GM12891 (cell line): ENCODE data around the gene GRK6.

ENCODE experiments used
- PAX5 ChIP-seq: IDR thresholded peaks from 2 replicates; pipeline ENCODE4 v1.6.1; 2011; ENCODE audit warnings: low read length, moderate library complexity, mild to moderate bottlenecking; ENCODE audit not compliant: insufficient read depth, severe bottlenecking
- POLR2A ChIP-seq: IDR thresholded peaks from 2 replicates; pipeline ENCODE4 v1.6.1; 2011; ENCODE audit warnings: low read depth, low read length, control low read depth
- POLR2AphosphoS5 ChIP-seq: IDR thresholded peaks from 2 replicates; pipeline ENCODE4 v1.6.1; 2011; ENCODE audit warnings: low read depth, low read length, control low read depth
- SPI1 ChIP-seq: IDR thresholded peaks from 2 replicates; pipeline ENCODE4 v1.6.1; 2011; ENCODE audit warnings: low read depth, low read length, control low read depth
- TAF1 ChIP-seq: IDR thresholded peaks from 2 replicates; pipeline ENCODE4 v1.6.1; 2011; ENCODE audit warnings: low read depth, low read length, control low read depth

DNA sequence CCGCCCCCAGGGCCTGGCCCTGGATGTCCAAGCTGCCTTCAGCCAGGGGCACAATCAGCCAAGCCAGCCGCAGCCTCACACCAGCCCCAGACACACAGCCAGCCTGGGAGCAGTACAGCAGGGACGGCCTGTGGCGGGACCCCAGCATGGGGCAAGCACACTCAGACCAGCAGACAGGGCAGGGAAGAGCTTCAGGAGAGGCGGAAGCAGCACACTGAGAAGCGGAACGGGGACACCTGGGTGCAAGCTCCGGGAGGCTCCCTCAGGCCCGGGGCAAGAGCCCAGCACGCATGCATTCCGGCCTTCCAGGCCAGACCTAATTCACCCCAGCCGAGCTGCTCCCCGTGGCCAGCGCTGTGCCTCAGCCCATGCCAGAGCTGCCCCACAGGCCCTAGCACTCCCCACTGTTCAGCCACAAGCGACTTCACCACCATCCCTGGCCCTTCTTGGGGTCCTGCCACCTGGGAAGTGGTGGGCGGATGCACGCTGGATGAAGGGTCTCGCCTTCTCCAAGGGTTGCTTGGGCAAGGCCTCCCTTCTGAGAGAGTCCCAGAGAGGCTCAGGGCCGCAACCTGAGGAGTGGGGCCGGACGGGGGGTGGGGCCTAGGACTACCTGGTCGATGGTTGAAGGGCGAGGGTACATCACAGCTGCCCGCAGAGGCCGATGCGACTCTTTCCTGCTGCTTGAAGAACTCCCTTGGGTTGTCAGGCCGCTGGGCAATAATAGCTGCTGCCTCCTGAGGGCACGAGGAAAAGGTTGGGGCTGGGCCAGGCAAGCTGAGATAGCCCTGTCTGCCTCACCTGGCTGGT, 33.5 kb downstream of the GRK6 start:
- TF ChIP-seq POLR2A (no peak), PAX5 (no peak), POLR2AphosphoS5 (peak; percentile 54; the same call in 1 of the 2 replicates), SPI1 (no peak), TAF1 (no peak)
